ENCODE results near the gene EPSTI1.
"Not testable (repeated sequence)": the region's sequence is repeated elsewhere in the genome, so short reads cannot be mapped to it uniquely, and the experiment has no call there.

The EPSTI1 gene

GRCh38 chr13:42991898-42992763 is at the start of gene EPSTI1:
TSS of gene EPSTI1 (minus strand) at chr13:42992241. CDS start at chr13:42992165, 76 bp downstream.
- DNase-seq = no peak

- no peak for DNase-seq
Observed at GRCh38 chr13:43041369-43041921, 49.4 kb upstream of the EPSTI1 start.

GRCh38 chr13:43040581-43041368 is 48.7 kb upstream of the EPSTI1 start:
- not testable (repeated sequence) for DNase-seq

- DNase-seq = no peak
Observed at GRCh38 chr13:43039966-43040365, 47.9 kb upstream of the EPSTI1 start.

- no peak for DNase-seq
Observed at GRCh38 chr13:43036351-43037250, 44.6 kb upstream of the EPSTI1 start.

GRCh38 chr13:43033038-43033437 is 41.0 kb upstream of the EPSTI1 start:
- DNase-seq = no peak

- DNase-seq = no peak
Observed at GRCh38 chr13:43031881-43032280, 39.8 kb upstream of the EPSTI1 start.

GRCh38 chr13:43030548-43030947 is 38.5 kb upstream of the EPSTI1 start:
- no peak for DNase-seq

GRCh38 chr13:43026262-43026661 is 34.2 kb upstream of the EPSTI1 start:
- DNase-seq = no peak

- no peak for DNase-seq
Observed at GRCh38 chr13:43023289-43023963, 31.4 kb upstream of the EPSTI1 start, which contains the start of gene DNAJC15. TSS of gene DNAJC15 (plus strand) at chr13:43023586. CDS start at chr13:43023627, 41 bp downstream.

- no peak for DNase-seq
Observed at GRCh38 chr13:43022934-43023288, 30.9 kb upstream of the EPSTI1 start.

GRCh38 chr13:43021926-43022670 is 30.1 kb upstream of the EPSTI1 start:
- DNase-seq = no peak

GRCh38 chr13:43020794-43021193 is 28.8 kb upstream of the EPSTI1 start:
- no peak for DNase-seq

- DNase-seq = no peak
Observed at GRCh38 chr13:43019811-43020210, 27.8 kb upstream of the EPSTI1 start.

- no peak for DNase-seq
Observed at GRCh38 chr13:43016226-43016625, 24.2 kb upstream of the EPSTI1 start.

- DNase-seq = no peak
Observed at GRCh38 chr13:43014162-43014561, 22.1 kb upstream of the EPSTI1 start.

- DNase-seq = no peak
Observed at GRCh38 chr13:43009506-43009905, 17.5 kb upstream of the EPSTI1 start.

- DNase-seq = no peak
Observed at GRCh38 chr13:43008596-43008995, 16.6 kb upstream of the EPSTI1 start.

- no peak for DNase-seq
Observed at GRCh38 chr13:43006893-43007631, 15.0 kb upstream of the EPSTI1 start.

GRCh38 chr13:43005460-43006236 is 13.6 kb upstream of the EPSTI1 start:
- no peak for DNase-seq

Measured in GF-D8 (cell line).